ENCODE data around the gene CCDC91.

The CCDC91 gene

GRCh38 chr12:28346567-28346966 is 156.3 kb downstream of the CCDC91 start:
- Histone ChIP-seq H3K4me3 (ENCODE audit: insufficient read depth, low read length, poor library complexity, severe bottlenecking) (no peak overlapping the region), H3K27me3 (ENCODE audit: low read length) (no peaks in the 10 kb centered on the region), H3K4me2 (ENCODE audit: low read depth, low read length, poor library complexity, severe bottlenecking) (no peak overlapping the region), H3K79me2 (ENCODE audit: insufficient read depth, low read length) (no peaks in the 10 kb centered on the region), H3K9me2 (replicated peaks; ENCODE audit: insufficient read depth, low read length) (no peaks in the 10 kb centered on the region), H3K36me3 (ENCODE audit: low read length) (no peaks in the 10 kb centered on the region), H2AFZ (ENCODE audit: low read depth, low read length, severe bottlenecking) (no peak overlapping the region), H4K20me1 (ENCODE audit: low read depth, low read length) (no peaks in the 10 kb centered on the region), H3K9me3 (ENCODE audit: insufficient read depth, low read length) (no peaks in the 10 kb centered on the region), H3F3A (ENCODE audit: insufficient read depth) (no peaks in the 10 kb centered on the region), H3K9ac (ENCODE audit: low read length) (no peak overlapping the region), H3K27ac (ENCODE audit: low read depth, low read length) (no peak overlapping the region)
- TF ChIP-seq, protein P1, sequence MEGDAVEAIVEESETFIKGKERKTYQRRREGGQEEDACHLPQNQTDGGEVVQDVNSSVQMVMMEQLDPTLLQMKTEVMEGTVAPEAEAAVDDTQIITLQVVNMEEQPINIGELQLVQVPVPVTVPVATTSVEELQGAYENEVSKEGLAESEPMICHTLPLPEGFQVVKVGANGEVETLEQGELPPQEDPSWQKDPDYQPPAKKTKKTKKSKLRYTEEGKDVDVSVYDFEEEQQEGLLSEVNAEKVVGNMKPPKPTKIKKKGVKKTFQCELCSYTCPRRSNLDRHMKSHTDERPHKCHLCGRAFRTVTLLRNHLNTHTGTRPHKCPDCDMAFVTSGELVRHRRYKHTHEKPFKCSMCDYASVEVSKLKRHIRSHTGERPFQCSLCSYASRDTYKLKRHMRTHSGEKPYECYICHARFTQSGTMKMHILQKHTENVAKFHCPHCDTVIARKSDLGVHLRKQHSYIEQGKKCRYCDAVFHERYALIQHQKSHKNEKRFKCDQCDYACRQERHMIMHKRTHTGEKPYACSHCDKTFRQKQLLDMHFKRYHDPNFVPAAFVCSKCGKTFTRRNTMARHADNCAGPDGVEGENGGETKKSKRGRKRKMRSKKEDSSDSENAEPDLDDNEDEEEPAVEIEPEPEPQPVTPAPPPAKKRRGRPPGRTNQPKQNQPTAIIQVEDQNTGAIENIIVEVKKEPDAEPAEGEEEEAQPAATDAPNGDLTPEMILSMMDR (IDR thresholded peaks at IDR 0.05; ENCODE audit: insufficient read depth, low read length, poor library complexity, severe bottlenecking): no peak
- TF ChIP-seq EZH2phosphoT487 (conservative IDR thresholded peaks at IDR 0.05; ENCODE audit: low read length): no peak

- Histone ChIP-seq H4K20me1 (ENCODE audit: low read depth, low read length) (no peaks in the 10 kb centered on the region), H3K27me3 (ENCODE audit: low read length) (no peaks in the 10 kb centered on the region), H3F3A (ENCODE audit: insufficient read depth) (no peaks in the 10 kb centered on the region), H3K9ac (ENCODE audit: low read length) (no peak overlapping the region), H3K4me3 (ENCODE audit: insufficient read depth, low read length, poor library complexity, severe bottlenecking) (no peak overlapping the region), H3K9me2 (replicated peaks; ENCODE audit: insufficient read depth, low read length) (no peaks in the 10 kb centered on the region), H3K27ac (ENCODE audit: low read depth, low read length) (no peak overlapping the region), H3K9me3 (ENCODE audit: insufficient read depth, low read length) (no peaks in the 10 kb centered on the region), H3K4me2 (ENCODE audit: low read depth, low read length, poor library complexity, severe bottlenecking) (no peak overlapping the region), H3K79me2 (ENCODE audit: insufficient read depth, low read length) (no peaks in the 10 kb centered on the region), H3K36me3 (ENCODE audit: low read length) (no peaks in the 10 kb centered on the region), H2AFZ (ENCODE audit: low read depth, low read length, severe bottlenecking) (no peak overlapping the region)
- TF ChIP-seq, protein P1 (IDR thresholded peaks at IDR 0.05; ENCODE audit: insufficient read depth, low read length, poor library complexity, severe bottlenecking): no peak
Observed at GRCh38 chr12:28349196-28349595, 158.9 kb downstream of the CCDC91 start.

GRCh38 chr12:28350502-28350901 is 160.2 kb downstream of the CCDC91 start:
- Histone ChIP-seq H4K20me1 (ENCODE audit: low read depth, low read length) (no peaks in the 10 kb centered on the region), H3K27me3 (ENCODE audit: low read length) (no peaks in the 10 kb centered on the region), H3K4me2 (ENCODE audit: low read depth, low read length, poor library complexity, severe bottlenecking) (no peak overlapping the region), H3K4me3 (ENCODE audit: insufficient read depth, low read length, poor library complexity, severe bottlenecking) (no peak overlapping the region), H3K79me2 (ENCODE audit: insufficient read depth, low read length) (no peaks in the 10 kb centered on the region), H3K9me3 (ENCODE audit: insufficient read depth, low read length) (no peaks in the 10 kb centered on the region), H3F3A (ENCODE audit: insufficient read depth) (no peaks in the 10 kb centered on the region), H3K36me3 (ENCODE audit: low read length) (no peaks in the 10 kb centered on the region), H3K9ac (ENCODE audit: low read length) (no peak overlapping the region), H3K27ac (ENCODE audit: low read depth, low read length) (no peak overlapping the region), H3K9me2 (replicated peaks; ENCODE audit: insufficient read depth, low read length) (no peaks in the 10 kb centered on the region), H2AFZ (ENCODE audit: low read depth, low read length, severe bottlenecking) (no peak overlapping the region)
- TF ChIP-seq EZH2phosphoT487 (conservative IDR thresholded peaks at IDR 0.05; ENCODE audit: low read length): no peak
- TF ChIP-seq, protein P1 (IDR thresholded peaks at IDR 0.05; ENCODE audit: insufficient read depth, low read length, poor library complexity, severe bottlenecking): no peak

DNA sequence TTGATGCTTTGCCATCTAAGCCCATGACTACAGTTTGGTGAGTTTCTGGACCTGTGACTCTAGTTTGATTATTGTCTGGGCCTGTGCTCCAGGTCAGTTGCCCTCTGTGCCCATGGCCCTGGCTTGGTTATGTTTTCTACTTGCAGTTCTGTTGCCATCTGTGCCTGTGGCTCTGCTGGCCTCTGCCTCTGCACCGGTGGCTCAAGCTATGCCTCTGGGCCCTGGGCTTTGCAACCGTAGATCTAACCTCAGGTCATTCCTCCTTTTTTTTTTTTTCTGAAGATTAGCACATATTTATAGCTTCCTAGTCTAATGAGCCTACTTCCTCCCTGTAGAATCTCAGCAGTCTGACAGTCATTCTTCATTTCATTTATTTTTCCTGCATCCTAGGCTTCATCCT is 161.2 kb downstream of the CCDC91 start:
- no peak overlapping the region for H2AFZ ChIP-seq (ENCODE audit: low read depth, low read length, severe bottlenecking)
- H3F3A ChIP-seq (ENCODE audit: insufficient read depth): no peaks in the 10 kb centered on the region
- no peaks in the 10 kb centered on the region for H3K9me3 ChIP-seq (ENCODE audit: insufficient read depth, low read length)
- no peaks in the 10 kb centered on the region for H3K27me3 ChIP-seq (ENCODE audit: low read length)
- H3K4me3 ChIP-seq (ENCODE audit: insufficient read depth, low read length, poor library complexity, severe bottlenecking): no peak overlapping the region
- H3K36me3 ChIP-seq (ENCODE audit: low read length): no peaks in the 10 kb centered on the region
- H3K4me2 ChIP-seq (ENCODE audit: low read depth, low read length, poor library complexity, severe bottlenecking): no peak overlapping the region
- no peak for TF ChIP-seq EZH2phosphoT487 (conservative IDR thresholded peaks at IDR 0.05; ENCODE audit: low read length)
- TF ChIP-seq, protein P1 (IDR thresholded peaks at IDR 0.05; ENCODE audit: insufficient read depth, low read length, poor library complexity, severe bottlenecking): no peak
- H3K27ac ChIP-seq (ENCODE audit: low read depth, low read length): no peak overlapping the region
- no peak overlapping the region for H3K9ac ChIP-seq (ENCODE audit: low read length)
- H4K20me1 ChIP-seq (ENCODE audit: low read depth, low read length): no peaks in the 10 kb centered on the region
- no peaks in the 10 kb centered on the region for H3K79me2 ChIP-seq (ENCODE audit: insufficient read depth, low read length)
- H3K9me2 ChIP-seq (replicated peaks; ENCODE audit: insufficient read depth, low read length): no peaks in the 10 kb centered on the region

Data from SU-DHL-6 (cell line).